GM12878 (cell line): Measurements from ENCODE around the gene IFNAR1. TPM values are rescaled to one million over a fixed set of nuclear protein-coding genes. Genes with fewer than 3 reads are reported as not detected.

ENCODE experiments used
- ATAC-seq: fragments of 200-7000 bp; cut with Tn5 transposase; 3 replicates; pipeline ENCODE4 v1.9.1; 2020; ENCODE audit warnings: mild to moderate bottlenecking, moderate library complexity
- BruUV-seq: library from RNA; stranded (reverse); fragments of 400-500 nt; replicated peaks from 2 replicates; lab custom pipeline; 2021; lab: Mats Ljungman, UMichigan
- CTCF ChIA-PET: fragments of 300-600 bp; sonication (Branson Sonifier 250); formaldehyde crosslinking; extraction: SDS; loops from one replicate; lab custom pipeline; 2021; ENCODE audit warnings: inconsistent platforms; lab: Yijun Ruan, JAX
- POLR2A ChIA-PET: fragments of 350-600 bp; formaldehyde crosslinking; extraction: SDS; loops from one replicate; lab custom pipeline; 2021; ENCODE audit warnings: inconsistent platforms; lab: Charles Lee
- RAD21 ChIA-PET: fragments of 300-600 bp; sonication (Branson Sonifier 250); formaldehyde crosslinking; loops from one replicate; lab custom pipeline; 2023; ENCODE audit warnings: antibody characterized with exemption; ENCODE audit not compliant: unreplicated experiment; lab: Charles Lee
- SMC1A ChIA-PET: fragments of 300-600 bp; sonication (Branson Sonifier 250); formaldehyde crosslinking; loops from one replicate; lab custom pipeline; 2023; ENCODE audit not compliant: unreplicated experiment, uncharacterized antibody; lab: Charles Lee
- DNase-seq: peaks from one replicate; pipeline ENCODE4 v3.0.0-alpha.2; 2011; ENCODE audit warnings: low read depth, low spot score
- FAIRE-seq: peaks from 3 replicates; lab custom pipeline; 2011; peaks lifted over from hg19 to GRCh38; lab: Jason Lieb, UNC
- H2AFZ ChIP-seq: 2 replicates; pipeline ENCODE4 v1.6.0; 2011; ENCODE audit warnings: low read depth, low read length, control low read depth; ENCODE audit not compliant: control insufficient read depth
- H3K27ac ChIP-seq: 2 replicates; pipeline ENCODE4 v1.5.1; 2011; ENCODE audit warnings: control low read depth; ENCODE audit not compliant: control insufficient read depth, insufficient read depth
- H3K27me3 ChIP-seq, 2 experiments: replicated peaks in 1 of 2; 2 replicates each; pipeline versions ENCODE4 v1.6.0 to v1.6.1; 2011; ENCODE audit warnings: low read length in 1 of 2; ENCODE audit not compliant: control insufficient read depth in 2 of 2, insufficient read depth in 2 of 2
- H3K36me3 ChIP-seq, 2 experiments: 2 replicates each; pipeline ENCODE4 v1.5.1; 2011; ENCODE audit warnings: low read length in 1 of 2; ENCODE audit not compliant: control insufficient read depth in 2 of 2, insufficient read depth in 2 of 2
- H3K4me1 ChIP-seq: 2 replicates; pipeline ENCODE4 v1.6.1; 2011; ENCODE audit warnings: mild to moderate bottlenecking, low read length, moderate library complexity, mixed read lengths; ENCODE audit not compliant: control insufficient read depth, insufficient read depth
- H3K4me2 ChIP-seq: 2 replicates; pipeline ENCODE4 v1.6.0; 2011; ENCODE audit warnings: control low read depth; ENCODE audit not compliant: control insufficient read depth, insufficient read depth
- H3K4me3 ChIP-seq: fragments of 200-600 bp; sonication (generic); 2 replicates; pipeline ENCODE4 v1.5.1; 2016
- H3K79me2 ChIP-seq: 2 replicates; pipeline ENCODE4 v1.6.0; 2011; ENCODE audit warnings: low read length; ENCODE audit not compliant: control insufficient read depth, insufficient read depth
- H3K9ac ChIP-seq: 2 replicates; pipeline ENCODE4 v1.8.0; 2011; ENCODE audit warnings: low read length, control low read depth, mixed read lengths; ENCODE audit not compliant: control insufficient read depth, insufficient read depth
- H3K9me3 ChIP-seq: replicated peaks from 3 replicates; pipeline ENCODE4 v1.5.1; 2011; ENCODE audit warnings: mild to moderate bottlenecking, low read length; ENCODE audit not compliant: control insufficient read depth, insufficient read depth
- H4K20me1 ChIP-seq: 2 replicates; pipeline ENCODE4 v1.6.0; 2011; ENCODE audit not compliant: control insufficient read depth, insufficient read depth
- EED ChIP-seq: sonication (generic); IDR thresholded peaks from 2 replicates; pipeline ENCODE4 v1.6.1; 2016; ENCODE audit warnings: antibody characterized with exemption, low read depth
- FOXK2 ChIP-seq: fragments of 450-650 bp; IDR thresholded peaks from 2 replicates; pipeline ENCODE4 v1.6.1; 2017; ENCODE audit warnings: mild to moderate bottlenecking, moderate library complexity
- MAX ChIP-seq: IDR thresholded peaks from 2 replicates; pipeline ENCODE4 v1.6.1; 2012; ENCODE audit warnings: low read depth, low read length, improper control_type of control experiment
- MLLT1 ChIP-seq: fragments of 450-650 bp; IDR thresholded peaks from 2 replicates; pipeline ENCODE4 v1.6.1; 2016; ENCODE audit warnings: mild to moderate bottlenecking
- NR2C2 ChIP-seq: IDR thresholded peaks from 2 replicates; pipeline ENCODE4 v1.6.1; 2011; ENCODE audit warnings: borderline replicate concordance, low read depth; ENCODE audit not compliant: control insufficient read depth, insufficient read length
- NR2F1 ChIP-seq: fragments of 450-650 bp; conservative IDR thresholded peaks from 2 replicates; pipeline ENCODE4 v1.6.1; 2017; ENCODE audit warnings: mild to moderate bottlenecking
- SREBF1 ChIP-seq: IDR thresholded peaks from 2 replicates; pipeline ENCODE4 v1.6.1; 2012; ENCODE audit warnings: mild to moderate bottlenecking, low read length
- TCF3 ChIP-seq: IDR thresholded peaks from 2 replicates; pipeline ENCODE4 v1.6.1; 2012; ENCODE audit warnings: low read depth, mild to moderate bottlenecking, low read length, borderline replicate concordance; ENCODE audit not compliant: insufficient read depth
- YBX1 ChIP-seq: fragments of 450-650 bp; IDR thresholded peaks from 2 replicates; pipeline ENCODE4 v1.6.1; 2016; ENCODE audit warnings: antibody characterized with exemption
- ZBED1 ChIP-seq: IDR thresholded peaks from 2 replicates; pipeline ENCODE4 v1.6.1; 2016; ENCODE audit warnings: borderline replicate concordance
- WGBS: methylation state at CpG from one replicate; pipeline ENCODE4 v1.1.6; 2016; ENCODE audit warnings: low lambda C conversion rate; ENCODE audit not compliant: insufficient replicate concordance, insufficient coverage; ENCODE audit errors: missing lambda C conversion rate; 5-methylcytosine and 5-hydroxymethylcytosine counted together
- in situ Hi-C: fragments of 300-500 bp; cut with MboI; formaldehyde crosslinking; loops from 9 replicates; pipeline ENCODE4 v1.14.3; 2018; ENCODE audit warnings: mixed read lengths
- intact Hi-C: fragments of 100-400 bp; cut with micrococcal nuclease; formaldehyde crosslinking; loops from one replicate; pipeline ENCODE4 v1.14.2; 2022; ENCODE audit not compliant: unreplicated experiment
- polyA plus RNA-seq, 11 experiments: library from polyadenylated mRNA; depleted of rRNA in 4 of 11; unstranded in 6 of 11; stranded (reverse) in 5 of 11; fragments of >200 nt; fragmentation: Nextera tagmentation in 4 of 11; fragmentation: Illumina TruSeq in 1 of 11; extraction: Ambion mirVana in 4 of 11; extraction: Trizol in 1 of 11; gene quantifications; 1 replicate in 1 of 11; 2 replicates in 10 of 11; pipeline versions ENCODE4 v1.2.1 to v1.2.3, GENCODE V29; 2011 to 2016; ENCODE audit warnings: inconsistent platforms in 2 of 11, missing spikeins in 2 of 11, low read depth in 1 of 11
- total RNA-seq, 4 experiments: library from RNA; depleted of rRNA in 3 of 4; stranded (reverse); fragments of >200 nt in 3 of 4; fragmentation: Illumina TruSeq in 1 of 4; extraction: Trizol in 1 of 4; gene quantifications; 2 replicates each; pipeline versions ENCODE4 v1.2.1 to v1.2.3, GENCODE V29; 2013 to 2021
- TF ChIP-seq, protein P1 (sequence below): fragments of 450-650 bp; conservative IDR thresholded peaks from 2 replicates; pipeline ENCODE4 v1.6.1; 2017; ENCODE audit warnings: mild to moderate bottlenecking, moderate library complexity

Gene IFNAR1
- total and polyA plus RNA-seq, 10 of the 15 experiments (the other 5 are each of a cell fraction or from before 2014, with no cell fraction given): 12.0 to 62.4 (median 24.6) TPM

DNA sequence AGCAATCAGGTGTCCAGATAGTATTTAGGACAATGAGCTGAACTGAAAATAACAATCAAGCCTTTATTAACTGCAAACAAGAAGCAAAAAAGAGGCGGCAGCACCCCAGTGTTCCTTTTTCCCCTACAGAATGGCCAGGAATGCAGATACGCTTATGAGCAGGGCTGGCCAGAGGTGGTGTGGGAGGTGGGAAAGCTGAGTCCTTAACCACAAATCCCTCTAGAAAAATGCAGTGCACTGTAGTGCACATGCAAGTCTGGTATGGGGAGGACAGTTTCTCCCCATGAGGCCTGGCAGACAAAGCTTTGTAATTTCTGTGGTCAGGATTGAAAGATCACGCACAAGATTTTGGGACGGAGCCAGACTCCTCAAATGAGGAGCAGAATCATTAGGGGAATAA lies 10.7 kb upstream of the IFNAR1 start:
- Histone ChIP-seq H3K4me3 (no peak overlapping the region), H3K4me1 (peaks cover 7% of the 10 kb centered on the region), H3K9me3 (peaks cover 7% of the 10 kb centered on the region; the same call in 2 of the 3 replicates), H3K27me3 (no peaks in the 10 kb centered on the region), H3K9ac (no peak overlapping the region), H4K20me1 (no peaks in the 10 kb centered on the region), H2AFZ (no peak overlapping the region), H3K36me3 (no peaks in the 10 kb centered on the region), H3K79me2 (no peaks in the 10 kb centered on the region), H3K27ac (no peak overlapping the region), H3K4me2 (no peak overlapping the region)
- no peak for DNase-seq
- ChIA-PET RAD21 (interaction anchor here (0.5 to 2.5 kb wide), 3 partner anchors 11 to 109 kb away, joined by 4 to 9 read pairs (median 4); partner anchors contain the start of gene IFNAR1), SMC1A (interaction anchor here (0.7 to 1.6 kb wide), 4 partner anchors 11 to 631 kb away, joined by 3 to 5 read pairs (median 4); partner anchors contain the start of gene IFNAR1), CTCF (interaction anchor here (1.7 to 1.8 kb wide), 2 partner anchors 14 to 17 kb away, joined by 4 to 7 read pairs; no protein-coding TSS in a partner anchor), POLR2A (interaction anchor here (0.5 to 0.6 kb wide), 2 partner anchors 39 to 1038 kb away, joined by 3 to 4 read pairs; no protein-coding TSS in a partner anchor)
- FAIRE-seq: no peak
- in situ Hi-C loops: no loop called here
- 57% methylated on average over 4 of the region's 4 CpGs for WGBS
- BruUV-seq: no TSS peak
- ATAC-seq: no peak
- TF ChIP-seq MAX (no peak), FOXK2 (no peak), NR2F1 (no peak), ZBED1 (no peak), EED (no peak)
- intact Hi-C loops: no loop called here

GRCh38 chr21:33315946-33316710 lies 8.6 kb upstream of the IFNAR1 start:
- POLR2A ChIA-PET: interaction anchor here (0.5 kb wide), 1 partner anchor 288 kb away, joined by 3 read pairs; no protein-coding TSS in a partner anchor
- no peaks in the 10 kb centered on the region for H3K27me3 ChIP-seq
- RAD21 ChIA-PET: interaction anchor here (0.9 kb wide), 1 partner anchor 128 kb away, joined by 3 read pairs; no protein-coding TSS in a partner anchor
- CTCF ChIA-PET: no interaction called here
- no peak overlapping the region for H3K4me2 ChIP-seq
- 78% methylated on average over 5 of the region's 5 CpGs for WGBS
- SMC1A ChIA-PET: interaction anchor here (0.6 to 1.0 kb wide), 4 partner anchors 10 to 129 kb away, joined by 3 read pairs; no protein-coding TSS in a partner anchor
- H3K4me1 ChIP-seq: no peaks in the 10 kb centered on the region; the same call in 1 of the 2 replicates
- peaks cover 2% of the 10 kb centered on the region; the same call in 2 of the 3 replicates for H3K9me3 ChIP-seq
- no peaks in the 10 kb centered on the region for H3K36me3 ChIP-seq
- no peaks in the 10 kb centered on the region for H4K20me1 ChIP-seq
- intact Hi-C loops (no loop called here), in situ Hi-C loops (no loop called here)
- ATAC-seq (no peak), DNase-seq (no peak), FAIRE-seq (no peak)
- BruUV-seq: no TSS peak
- H3K79me2 ChIP-seq: no peaks in the 10 kb centered on the region
- TF ChIP-seq TCF3 (no peak), NR2C2 (no peak), YBX1 (no peak), MLLT1 (no peak), SREBF1 (no peak), ZBED1 (no peak)
- TF ChIP-seq, protein P1, sequence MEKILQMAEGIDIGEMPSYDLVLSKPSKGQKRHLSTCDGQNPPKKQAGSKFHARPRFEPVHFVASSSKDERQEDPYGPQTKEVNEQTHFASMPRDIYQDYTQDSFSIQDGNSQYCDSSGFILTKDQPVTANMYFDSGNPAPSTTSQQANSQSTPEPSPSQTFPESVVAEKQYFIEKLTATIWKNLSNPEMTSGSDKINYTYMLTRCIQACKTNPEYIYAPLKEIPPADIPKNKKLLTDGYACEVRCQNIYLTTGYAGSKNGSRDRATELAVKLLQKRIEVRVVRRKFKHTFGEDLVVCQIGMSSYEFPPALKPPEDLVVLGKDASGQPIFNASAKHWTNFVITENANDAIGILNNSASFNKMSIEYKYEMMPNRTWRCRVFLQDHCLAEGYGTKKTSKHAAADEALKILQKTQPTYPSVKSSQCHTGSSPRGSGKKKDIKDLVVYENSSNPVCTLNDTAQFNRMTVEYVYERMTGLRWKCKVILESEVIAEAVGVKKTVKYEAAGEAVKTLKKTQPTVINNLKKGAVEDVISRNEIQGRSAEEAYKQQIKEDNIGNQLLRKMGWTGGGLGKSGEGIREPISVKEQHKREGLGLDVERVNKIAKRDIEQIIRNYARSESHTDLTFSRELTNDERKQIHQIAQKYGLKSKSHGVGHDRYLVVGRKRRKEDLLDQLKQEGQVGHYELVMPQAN: no peak
- no peak overlapping the region for H2AFZ ChIP-seq
- no peak overlapping the region for H3K27ac ChIP-seq
- H3K9ac ChIP-seq: no peak overlapping the region
- no peak overlapping the region for H3K4me3 ChIP-seq
